Mucosa of descending colon (tissue), 3 donors: ENCODE results near the gene GRM4. TPM values are rescaled to one million over a fixed set of nuclear protein-coding genes. Genes with fewer than 3 reads are reported as not detected.
"Not testable (repeated sequence)": the region's sequence is repeated elsewhere in the genome, so short reads cannot be mapped to it uniquely, and the experiment has no call there.

Experiments used
- ATAC-seq: fragments of 200-7000 bp; cut with Tn5 transposase; one replicate; pipeline ENCODE4 v1.9.1; 2020; ENCODE audit warnings: mild to moderate bottlenecking, moderate library complexity
- DNase-seq, 3 donors: peaks; one replicate each; pipeline ENCODE4 v3.0.0-alpha.2; 2020
- H3K36me3 ChIP-seq: fragments of 200-600 bp; one replicate; pipeline ENCODE4 v1.8.0; 2021; ENCODE audit warnings: low read depth, mild to moderate bottlenecking
- H3K4me1 ChIP-seq: fragments of 200-600 bp; one replicate; pipeline ENCODE4 v1.8.0; 2021; ENCODE audit warnings: low read depth, mild to moderate bottlenecking
- H3K4me3 ChIP-seq: fragments of 200-600 bp; one replicate; pipeline ENCODE4 v1.8.0; 2021; ENCODE audit warnings: mild to moderate bottlenecking
- H3K9me3 ChIP-seq: fragments of 200-600 bp; one replicate; pipeline ENCODE4 v1.8.0; 2021; ENCODE audit warnings: mild to moderate bottlenecking
- CTCF ChIP-seq: fragments of 200-600 bp; IDR thresholded peaks from one replicate; pipeline ENCODE4 v1.8.0; 2022; ENCODE audit warnings: antibody characterized with exemption, mild to moderate bottlenecking
- intact Hi-C, 2 donors: fragments of 100-400 bp; cut with DNase I in 1 of 2; cut with micrococcal nuclease in 1 of 2; formaldehyde crosslinking; loops; one replicate each; pipeline versions ENCODE4 v1.11.0 to v1.11.1; 2022; cut with DNase I, micrococcal nuclease
- total RNA-seq, 3 donors: library from RNA; stranded (reverse); fragmentation: NEBNext Ultra II Directional in 2 of 3; extraction: Animal tissue kit (Norgen Biotek cat#: 25700) in 2 of 3; gene quantifications; one replicate each; pipeline versions ENCODE4 v1.2.1 to v1.2.4, GENCODE V29; 2021 to 2023
- donor health status: DM: no; HTN: no; CAD: no; lungs with moderate emphysema.
- donor health status: DM: no; HTN: no; CAD: no.
- donor health status: DM: no; HTN: yes; CAD: no.

The GRM4 gene
- total RNA-seq, 3 donors from 2014 or later: 0.22 to 0.25 TPM; not detected in 1

- DNase-seq (no peak), ATAC-seq (no peak)
- no peaks in the 10 kb centered on the region for H3K36me3 ChIP-seq
- no peaks in the 10 kb centered on the region for H3K4me1 ChIP-seq
- H3K4me3 ChIP-seq: no peak overlapping the region
- no peaks in the 10 kb centered on the region for H3K9me3 ChIP-seq
- intact Hi-C loops: no loop called here
- TF ChIP-seq CTCF: no peak
Measured at GRCh38 chr6:34047913-34048867, 97.7 kb downstream of the GRM4 start.

GRCh38 chr6:34046617-34047016 is 99.3 kb downstream of the GRM4 start:
- Histone ChIP-seq H3K4me3 (no peak overlapping the region), H3K9me3 (no peaks in the 10 kb centered on the region), H3K36me3 (no peaks in the 10 kb centered on the region), H3K4me1 (no peaks in the 10 kb centered on the region)
- no peak for DNase-seq
- intact Hi-C loops: no loop called here
- no peak for ATAC-seq
- TF ChIP-seq CTCF: no peak

- H3K4me3 ChIP-seq: no peak overlapping the region
- DNase-seq: no peak
- no peaks in the 10 kb centered on the region for H3K9me3 ChIP-seq
- no peaks in the 10 kb centered on the region for H3K4me1 ChIP-seq
- no peak for ATAC-seq
- H3K36me3 ChIP-seq: no peaks in the 10 kb centered on the region
- intact Hi-C loops: no loop called here
- TF ChIP-seq CTCF: no peak
Measured at GRCh38 chr6:34045771-34046170, 100.1 kb downstream of the GRM4 start.

GRCh38 chr6:34044945-34045595 is 100.8 kb downstream of the GRM4 start:
- no peak for DNase-seq
- TF ChIP-seq CTCF: no peak

GRCh38 chr6:34043359-34043758 is 102.5 kb downstream of the GRM4 start:
- ATAC-seq: no peak
- H3K36me3 ChIP-seq: no peaks in the 10 kb centered on the region
- no peaks in the 10 kb centered on the region for H3K4me1 ChIP-seq
- TF ChIP-seq CTCF: no peak
- intact Hi-C loops: no loop called here
- H3K4me3 ChIP-seq: no peak overlapping the region
- no peaks in the 10 kb centered on the region for H3K9me3 ChIP-seq
- no peak for DNase-seq

More at GRCh38 chr6:34044945-34045595, 100.8 kb downstream of the GRM4 start:
- ATAC-seq: peak; percentile 25
- Histone ChIP-seq H3K9me3 (no peaks in the 10 kb centered on the region), H3K4me1 (no peaks in the 10 kb centered on the region), H3K4me3 (no peak overlapping the region), H3K36me3 (no peaks in the 10 kb centered on the region)
- intact Hi-C loops: no loop called here

- H3K36me3 ChIP-seq, intact Hi-C loops, ATAC-seq, H3K9me3 ChIP-seq, H3K4me3 ChIP-seq, H3K4me1 ChIP-seq, DNase-seq: not testable (repeated sequence)
Measured at GRCh38 chr6:34041998-34042397, 103.9 kb downstream of the GRM4 start.
